HepG2 (cell line): ENCODE results near the gene HPS1. TPM values are rescaled to one million over a fixed set of nuclear protein-coding genes. Genes with fewer than 3 reads are reported as not detected.
A peak's percentile ranks its signal among the peaks of the same experiment; 100 is the strongest.

Experiments
- CENPBD1 ChIP-seq: sonication (generic); formaldehyde crosslinking; IDR thresholded peaks from 2 replicates; pipeline ENCODE4 v1.8.0; 2022; ENCODE audit warnings: missing genetic modification reagents, low read depth, mild to moderate bottlenecking, borderline replicate concordance
- CSRNP2 ChIP-seq: sonication (generic); formaldehyde crosslinking; conservative IDR thresholded peaks from 2 replicates; pipeline ENCODE4 v1.8.0; 2022; ENCODE audit warnings: low read depth, missing genetic modification reagents
- DDIT3 ChIP-seq: sonication (generic); formaldehyde crosslinking; IDR thresholded peaks from 2 replicates; pipeline ENCODE4 v1.4.0; 2020; ENCODE audit warnings: mild to moderate bottlenecking, missing genetic modification reagents
- EHMT2 ChIP-seq: fragments of 200-600 bp; sonication (generic); IDR thresholded peaks from 2 replicates; pipeline ENCODE4 v1.7.0; 2017; ENCODE audit warnings: antibody characterized with exemption, low read depth, low read length, borderline replicate concordance
- ETV5 ChIP-seq: IDR thresholded peaks from 2 replicates; pipeline ENCODE4 v1.6.1; 2018; ENCODE audit warnings: missing biosample characterization, missing genetic modification reagents, inconsistent platforms, borderline replicate concordance
- GFI1 ChIP-seq: sonication (generic); formaldehyde crosslinking; IDR thresholded peaks from 2 replicates; pipeline ENCODE4 v1.5.0; 2020; ENCODE audit warnings: missing genetic modification reagents, mild to moderate bottlenecking, borderline replicate concordance
- HDAC2 ChIP-seq: sonication (generic); formaldehyde crosslinking; IDR thresholded peaks from 2 replicates; pipeline ENCODE4 v1.4.0; 2020; ENCODE audit warnings: missing genetic modification reagents
- ISX ChIP-seq: sonication (generic); formaldehyde crosslinking; conservative IDR thresholded peaks from 2 replicates; pipeline ENCODE4 v1.5.0; 2020; ENCODE audit warnings: missing genetic modification reagents
- JUN ChIP-seq: sonication (generic); formaldehyde crosslinking; IDR thresholded peaks from 2 replicates; pipeline ENCODE4 v1.4.0; 2020; ENCODE audit warnings: mild to moderate bottlenecking, missing genetic modification reagents
- KLF9 ChIP-seq: IDR thresholded peaks from 2 replicates; pipeline ENCODE4 v1.6.1; 2016; ENCODE audit warnings: low read depth
- MIER3 ChIP-seq: IDR thresholded peaks from 2 replicates; pipeline ENCODE4 v1.6.1; 2016; ENCODE audit warnings: missing compliant biosample characterization, borderline replicate concordance
- MYNN ChIP-seq: sonication (generic); formaldehyde crosslinking; IDR thresholded peaks from 2 replicates; pipeline ENCODE4 v1.4.0; 2020; ENCODE audit warnings: mild to moderate bottlenecking, low read depth, missing genetic modification reagents
- NCOA5 ChIP-seq: sonication (generic); formaldehyde crosslinking; IDR thresholded peaks from 2 replicates; pipeline ENCODE4 v1.4.0; 2020; ENCODE audit warnings: missing genetic modification reagents
- NFAT5 ChIP-seq: sonication (generic); formaldehyde crosslinking; IDR thresholded peaks from 2 replicates; pipeline ENCODE4 v1.4.0; 2020; ENCODE audit warnings: missing genetic modification reagents
- NR0B2 ChIP-seq: sonication (generic); formaldehyde crosslinking; IDR thresholded peaks from 2 replicates; pipeline ENCODE4 v1.4.0; 2020; ENCODE audit warnings: mild to moderate bottlenecking, missing genetic modification reagents
- POLR2AphosphoS5 ChIP-seq: IDR thresholded peaks from 2 replicates; pipeline ENCODE4 v1.6.1; 2012; ENCODE audit warnings: low read depth, low read length
- RBM39 ChIP-seq: fragments of 200-400 bp; formaldehyde crosslinking; IDR thresholded peaks from one replicate; pipeline ENCODE4 v1.6.1; 2018; ENCODE audit warnings: antibody characterized with exemption, mild to moderate bottlenecking, low read depth, low read length; ENCODE audit not compliant: poor library complexity, severe bottlenecking
- SOX5 ChIP-seq: IDR thresholded peaks from 2 replicates; pipeline ENCODE4 v1.6.1; 2016; ENCODE audit warnings: borderline replicate concordance
- XBP1 ChIP-seq: sonication (generic); formaldehyde crosslinking; IDR thresholded peaks from 2 replicates; pipeline ENCODE4 v1.5.0; 2020; ENCODE audit warnings: missing genetic modification reagents
- ZC3H4 ChIP-seq: sonication (generic); formaldehyde crosslinking; IDR thresholded peaks from 2 replicates; pipeline ENCODE4 v1.4.0; 2020; ENCODE audit warnings: missing genetic modification reagents, borderline replicate concordance
- ZKSCAN1 ChIP-seq: fragments of 150-350 bp; IDR thresholded peaks from 2 replicates; pipeline ENCODE4 v1.6.1; 2014; ENCODE audit warnings: low read length
- ZNF274 ChIP-seq: sonication (generic); formaldehyde crosslinking; IDR thresholded peaks from 2 replicates; pipeline ENCODE4 v1.5.1; 2020; ENCODE audit warnings: mild to moderate bottlenecking, missing genetic modification reagents
- ZNF644 ChIP-seq: IDR thresholded peaks from 2 replicates; pipeline ENCODE4 v1.6.1; 2016; ENCODE audit warnings: low read depth
- ZNF678 ChIP-seq: sonication (generic); formaldehyde crosslinking; IDR thresholded peaks from 2 replicates; pipeline ENCODE4 v1.4.0; 2020; ENCODE audit warnings: mild to moderate bottlenecking, missing genetic modification reagents
- polyA plus RNA-seq, 8 experiments: library from polyadenylated mRNA; depleted of rRNA in 3 of 8; stranded (reverse) in 7 of 8; unstranded in 1 of 8; fragments of >200 nt; fragmentation: Illumina TruSeq in 4 of 8; extraction: Trizol in 4 of 8; gene quantifications; 2 replicates each; pipeline versions ENCODE4 v1.2.1 to v1.2.3, GENCODE V29; 2011 to 2016; ENCODE audit warnings: low read depth in 4 of 8, missing spikeins in 1 of 8, mixed read lengths in 1 of 8; ENCODE audit not compliant: insufficient read depth in 1 of 8
- total RNA-seq, 5 experiments: library from RNA; depleted of rRNA; stranded (reverse); fragments of >200 nt; fragmentation: Illumina TruSeq; extraction: Trizol; gene quantifications; 2 replicates each; pipeline ENCODE4 v1.2.3, GENCODE V29; 2016; ENCODE audit warnings: low read depth in 1 of 5

HPS1 gene
- total and polyA plus RNA-seq, 2 of the 13 experiments (the other 11 are each of a cell fraction or from before 2014, with no cell fraction given): 24.6 to 25.8 TPM

GRCh38 chr10:98446661-98447221, at the start of gene HPS1 (continued):
- TF ChIP-seq DDIT3 (CRISPR knock-in tag) (no peak), NR0B2 (CRISPR knock-in tag) (peak; percentile 10; the same call in 1 of the 2 replicates), ZNF678 (CRISPR knock-in tag) (0 out of 2 replicates have a peak, but pooled peaks have one; percentile 50), NCOA5 (no peak), JUN (CRISPR knock-in tag) (no peak), POLR2AphosphoS5 (peak; percentile 71), EHMT2 (no peak), MIER3 (no peak), NFAT5 (CRISPR knock-in tag) (no peak), ZC3H4 (CRISPR knock-in tag) (no peak), ISX (CRISPR knock-in tag) (peak; percentile 42; the same call in 1 of the 2 replicates), KLF9 (CRISPR knock-in tag) (no peak), GFI1 (CRISPR knock-in tag) (no peak), HDAC2 (CRISPR knock-in tag) (no peak; the same call in 1 of the 2 replicates), CSRNP2 (CRISPR knock-in tag) (no peak), ETV5 (CRISPR knock-in tag) (no peak), MYNN (CRISPR knock-in tag) (no peak), CENPBD1 (CRISPR knock-in tag) (no peak), ZNF274 (no peak), ZNF644 (CRISPR knock-in tag) (0 out of 2 replicates have a peak, but pooled peaks have one; percentile 8), ZKSCAN1 (no peak), XBP1 (CRISPR knock-in tag) (no peak), SOX5 (CRISPR knock-in tag) (no peak), RBM39 (no peak)
